Skeletal muscle cell (primary cell): Measurements from ENCODE around the gene RIOK1.
"Not testable (repeated sequence)": the region's sequence is repeated elsewhere in the genome, so short reads cannot be mapped to it uniquely, and the experiment has no call there.

Source experiments
- DNase-seq: peaks from one replicate; pipeline ENCODE4 v3.0.0-alpha.2; 2010; ENCODE audit warnings: low read depth
- H3K4me3 ChIP-seq: 2 replicates; pipeline ENCODE4 v1.5.1; 2011; ENCODE audit warnings: low read depth, mild to moderate bottlenecking, control low read depth, low read length, moderate library complexity

The RIOK1 gene

GRCh38 chr6:7434672-7435071 lies 45.1 kb downstream of the RIOK1 start:
- no peak overlapping the region for H3K4me3 ChIP-seq
- no peak for DNase-seq

DNA sequence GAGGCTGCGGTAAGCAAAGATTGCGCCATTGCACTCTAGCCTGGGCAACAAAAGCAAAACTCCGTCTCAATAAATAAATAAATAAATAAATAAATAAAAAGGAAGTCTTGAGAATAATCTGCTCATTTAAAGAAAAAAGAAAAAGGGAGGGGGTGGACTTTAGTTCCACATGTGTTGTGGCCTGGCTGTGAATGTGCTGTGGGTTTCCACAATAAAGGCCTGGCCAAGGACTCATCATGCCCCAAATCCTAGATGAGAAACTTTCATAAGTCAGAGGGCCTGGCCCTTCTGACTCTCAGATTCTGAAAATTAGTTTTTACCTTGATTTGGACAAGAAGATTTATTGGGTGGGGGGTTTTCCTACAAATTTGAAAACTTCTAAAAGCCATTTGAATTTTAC lies 48.4 kb downstream of the RIOK1 start:
- no peak for DNase-seq
- H3K4me3 ChIP-seq, result no peak overlapping the region

DNA sequence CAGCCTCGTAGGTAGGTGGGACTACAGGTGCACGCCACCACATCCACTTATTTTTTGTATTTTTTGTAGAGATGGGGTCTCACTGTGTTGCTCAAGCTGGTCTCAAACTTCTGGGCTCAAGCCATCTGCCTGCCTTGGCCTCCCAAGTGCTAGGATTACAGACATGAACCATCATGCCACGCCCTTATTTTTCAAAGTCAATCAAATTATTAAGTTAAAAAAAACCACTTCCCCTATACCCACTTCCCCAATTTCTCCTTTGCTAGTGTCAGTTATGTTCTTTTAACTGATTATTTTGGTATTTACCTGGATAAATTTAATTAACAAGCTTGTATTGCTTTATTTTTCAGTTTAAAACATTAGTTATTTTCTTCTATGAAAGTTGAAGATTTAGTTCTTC lies 49.6 kb downstream of the RIOK1 start:
- no peak for DNase-seq
- no peak overlapping the region for H3K4me3 ChIP-seq

DNA sequence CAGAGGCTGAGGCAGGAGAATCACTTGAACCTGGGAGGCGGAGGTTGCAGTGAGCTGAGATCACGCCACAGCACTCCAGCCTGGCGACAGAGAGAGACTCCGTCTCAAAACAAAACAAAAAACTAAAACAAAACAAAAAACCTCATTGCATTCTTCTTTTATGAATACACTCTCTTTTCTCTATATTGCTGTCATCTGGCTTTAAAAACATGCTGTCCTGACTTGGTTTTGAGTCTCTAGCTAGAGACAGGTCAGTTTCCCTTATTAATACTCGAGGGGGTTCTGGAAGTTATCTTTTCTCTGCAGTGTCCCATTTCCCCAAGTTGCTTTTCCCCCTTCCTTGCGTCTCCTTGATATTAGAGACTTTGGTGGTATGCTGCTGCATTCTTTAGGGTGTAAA lies 50.9 kb downstream of the RIOK1 start:
- DNase-seq, result no peak
- H3K4me3 ChIP-seq, result no peak overlapping the region

DNA sequence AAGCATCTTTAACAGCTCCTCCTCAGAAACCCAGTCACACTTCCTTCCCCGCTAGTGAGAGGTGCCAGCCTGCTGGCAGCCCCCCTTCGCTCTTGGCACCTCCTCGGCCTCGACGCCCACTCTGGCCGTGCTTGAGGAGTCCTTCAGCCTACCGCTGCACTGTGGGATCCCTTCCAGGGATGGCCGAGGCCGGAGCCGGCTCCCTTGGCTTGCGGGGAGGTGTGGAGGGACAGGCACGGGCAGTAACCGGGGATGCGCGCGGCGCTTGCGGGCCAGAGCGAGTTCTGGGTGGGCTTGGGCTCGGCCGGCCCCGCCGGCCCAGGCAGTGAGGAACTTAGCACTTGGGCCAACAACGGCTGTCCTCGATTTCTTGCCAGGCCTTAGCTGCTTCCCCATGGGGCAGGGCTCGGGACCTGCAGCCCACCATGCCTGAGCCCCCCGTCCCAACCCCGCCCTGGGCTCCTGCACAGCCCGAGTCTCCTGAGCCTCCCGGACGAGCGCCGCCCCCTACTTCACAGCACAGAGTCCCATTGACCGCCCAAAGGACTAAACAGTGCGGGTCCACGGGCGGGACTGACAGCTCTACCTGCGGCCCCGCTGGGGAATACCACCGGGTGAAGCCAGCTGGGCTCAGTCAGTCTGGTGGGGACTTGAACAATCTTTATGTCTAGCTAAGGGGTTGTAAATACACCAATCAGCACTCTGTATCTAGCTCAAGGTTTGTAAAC lies 51.6 kb downstream of the RIOK1 start:
- DNase-seq, result no peak
- no peak overlapping the region for H3K4me3 ChIP-seq

GRCh38 chr6:7442467-7442866 lies 52.9 kb downstream of the RIOK1 start:
- no peak for DNase-seq
- H3K4me3 ChIP-seq, result no peak overlapping the region

- DNase-seq, result peak; percentile 52
- H3K4me3 ChIP-seq, result no peak overlapping the region
These were observed 55.5 kb downstream of the RIOK1 start for GRCh38 chr6:7445101-7445500.

DNA sequence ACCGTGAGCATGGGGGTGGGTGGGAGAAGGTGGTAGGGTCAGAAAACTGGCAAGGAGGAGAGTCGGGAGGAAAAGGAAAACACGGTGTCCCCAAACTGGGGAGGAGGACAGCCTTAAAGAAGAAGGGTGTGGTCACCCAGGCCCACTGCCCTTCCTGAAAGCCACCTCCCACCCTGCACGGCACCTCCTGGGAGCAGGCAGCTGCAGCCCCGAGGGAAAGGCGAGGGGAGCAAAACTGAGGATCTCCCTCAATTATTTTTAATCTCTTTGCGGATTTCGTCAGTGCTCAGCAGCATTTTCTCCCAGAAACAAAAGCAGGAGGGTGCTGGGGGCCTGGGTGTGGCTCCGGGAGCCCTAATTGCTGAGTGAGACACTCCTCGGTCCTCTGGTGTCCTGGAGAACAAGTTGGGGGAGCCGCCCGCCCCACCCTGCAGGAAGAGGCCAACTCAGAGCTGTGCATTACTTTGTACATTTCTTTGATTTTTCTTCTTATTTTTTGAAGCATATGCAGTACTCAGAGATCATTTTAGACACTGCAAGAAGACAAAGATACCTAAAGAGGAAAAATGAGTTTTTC lies 56.4 kb downstream of the RIOK1 start:
- H3K4me3 ChIP-seq, result no peak overlapping the region
- no peak for DNase-seq

GRCh38 chr6:7446619-7447325 lies 57.2 kb downstream of the RIOK1 start:
- no peak overlapping the region for H3K4me3 ChIP-seq
- no peak for DNase-seq

DNA sequence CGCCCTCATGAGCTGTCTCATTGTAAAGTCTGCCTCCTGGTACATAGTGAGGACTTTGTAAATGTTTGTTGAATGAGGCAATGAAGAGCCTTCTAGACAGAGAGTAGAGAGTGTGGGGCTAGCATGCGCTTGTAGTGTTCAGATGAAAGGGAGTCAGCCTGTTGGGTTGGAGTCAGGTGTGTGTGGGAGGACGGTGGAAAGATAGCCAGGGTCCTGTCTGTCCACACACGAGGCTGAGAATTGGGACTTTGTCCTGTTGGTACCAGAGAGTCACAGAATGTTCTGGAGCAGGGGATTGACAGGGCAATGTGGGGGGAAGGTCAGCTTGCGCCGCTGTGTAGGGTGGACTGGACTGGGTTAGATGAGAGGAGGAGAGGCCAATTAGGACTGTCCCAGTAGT lies 58.6 kb downstream of the RIOK1 start:
- no peak overlapping the region for H3K4me3 ChIP-seq
- no peak for DNase-seq

DNA sequence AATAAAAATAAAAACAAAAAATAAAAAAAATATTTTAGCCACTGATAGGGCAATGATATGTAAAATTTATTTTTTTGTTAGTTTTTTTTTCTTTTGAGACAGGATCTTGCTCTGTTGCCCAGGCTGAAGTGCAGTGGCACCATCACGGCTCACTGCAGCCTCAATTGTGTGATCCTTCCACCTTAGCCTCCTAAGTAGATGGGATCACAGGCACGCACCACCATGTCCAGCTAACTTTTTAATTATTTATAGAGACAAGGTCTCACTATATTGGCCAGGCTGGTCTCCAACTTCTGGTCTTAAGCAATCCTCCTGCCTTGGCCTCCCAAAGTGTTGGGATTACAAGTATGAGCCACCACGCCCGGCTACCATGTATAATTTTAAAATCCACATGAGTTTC lies 59.4 kb downstream of the RIOK1 start:
- no peak overlapping the region for H3K4me3 ChIP-seq
- DNase-seq, result no peak

DNA sequence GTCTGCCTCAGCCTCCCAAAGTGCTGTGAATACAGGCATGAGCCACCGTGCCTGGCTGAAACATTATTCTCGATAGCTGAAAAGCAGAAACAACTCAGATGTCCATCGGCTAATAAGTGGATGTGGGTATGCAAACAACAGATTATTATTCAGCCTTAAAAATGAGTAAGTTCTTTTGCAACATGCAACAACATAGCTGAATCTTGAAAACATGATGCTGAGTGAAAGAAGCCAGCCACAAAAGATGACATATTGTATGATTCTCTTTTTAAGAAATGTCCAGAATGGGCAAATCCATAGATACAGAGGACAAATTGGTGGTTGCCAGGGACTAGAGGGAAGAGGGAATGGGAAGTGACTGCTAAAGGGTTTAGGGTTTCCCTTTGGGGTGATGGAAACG lies 61.7 kb downstream of the RIOK1 start:
- H3K4me3 ChIP-seq, result no peak overlapping the region
- DNase-seq, result no peak

DNA sequence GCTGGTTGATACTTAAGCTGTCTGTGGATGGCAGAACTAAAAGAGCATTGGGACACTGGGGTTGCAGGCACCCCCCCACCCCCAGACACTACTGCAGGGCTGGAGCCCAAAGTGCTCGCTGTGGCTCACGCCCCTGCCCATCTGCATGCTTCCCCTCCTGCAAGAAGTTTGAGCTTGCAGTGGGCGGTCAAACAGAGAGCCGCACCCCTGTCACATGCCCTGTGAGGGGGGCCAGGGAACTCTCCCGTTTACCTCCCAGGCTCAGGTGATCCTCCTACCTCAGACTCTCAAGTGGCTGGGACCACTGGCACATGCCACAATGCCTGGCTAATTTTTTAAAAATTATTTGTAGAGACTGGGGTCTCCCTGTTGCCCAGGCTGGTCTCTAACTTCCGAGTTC lies 63.3 kb downstream of the RIOK1 start:
- no peak overlapping the region for H3K4me3 ChIP-seq
- DNase-seq, result no peak

DNA sequence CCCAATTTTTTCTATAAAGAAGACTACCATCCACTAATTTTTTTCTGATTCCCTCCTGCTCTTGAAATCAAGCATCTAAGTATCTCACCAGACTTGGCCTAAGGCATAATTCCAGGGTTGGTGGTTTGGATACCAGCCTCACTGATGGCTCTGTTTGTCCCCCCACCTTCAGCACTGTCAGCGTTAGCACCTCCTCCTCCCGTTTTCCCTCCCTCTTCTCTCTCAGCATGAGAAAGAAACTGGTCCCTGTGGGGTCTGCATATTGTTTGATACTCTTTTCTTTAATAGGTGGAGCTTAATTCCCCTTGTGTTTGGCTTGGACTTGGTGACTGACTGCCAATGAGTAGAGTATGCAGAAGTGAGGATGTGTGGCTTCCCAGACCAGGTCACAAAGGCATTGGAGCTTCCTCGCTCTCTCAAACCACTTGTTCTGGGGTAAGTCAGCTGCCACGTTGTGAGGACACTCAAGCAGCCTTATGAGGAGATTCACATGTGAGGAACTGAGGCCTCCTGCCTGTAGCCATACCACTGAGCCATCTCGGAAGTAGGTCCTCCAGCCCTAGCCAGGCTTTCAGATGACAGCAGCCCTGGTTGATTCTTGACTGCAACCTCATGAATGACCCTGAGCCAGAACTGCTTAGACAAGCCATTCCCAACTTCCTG lies 65.2 kb downstream of the RIOK1 start:
- DNase-seq, result no peak
- H3K4me3 ChIP-seq, result no peak overlapping the region

GRCh38 chr6:7456302-7456701 lies 66.7 kb downstream of the RIOK1 start:
- not testable (repeated sequence) for DNase-seq, H3K4me3 ChIP-seq

DNA sequence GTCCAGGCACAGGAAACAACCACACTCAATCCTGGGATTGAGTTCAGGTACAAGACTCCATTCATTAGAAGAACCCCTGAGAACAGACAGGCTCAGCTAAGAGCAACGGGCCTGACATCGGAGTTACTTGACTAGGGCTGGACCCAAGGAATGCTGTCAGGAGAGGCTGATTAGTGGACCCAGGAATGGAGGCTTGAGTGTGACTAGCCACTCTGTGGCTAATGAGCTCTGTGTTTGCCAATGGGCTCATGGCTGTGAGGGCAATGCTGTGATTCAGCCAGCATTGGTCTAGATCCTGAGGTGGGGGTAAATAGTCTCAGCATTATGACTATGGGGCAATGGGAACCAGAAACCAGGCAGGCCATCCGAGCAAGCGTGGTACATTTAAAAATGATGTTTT lies 71.8 kb downstream of the RIOK1 start:
- H3K4me3 ChIP-seq, result no peak overlapping the region
- DNase-seq, result no peak

- no peak overlapping the region for H3K4me3 ChIP-seq
- peak; percentile 52 for DNase-seq
These were observed 74.2 kb downstream of the RIOK1 start for GRCh38 chr6:7463785-7464184.

DNA sequence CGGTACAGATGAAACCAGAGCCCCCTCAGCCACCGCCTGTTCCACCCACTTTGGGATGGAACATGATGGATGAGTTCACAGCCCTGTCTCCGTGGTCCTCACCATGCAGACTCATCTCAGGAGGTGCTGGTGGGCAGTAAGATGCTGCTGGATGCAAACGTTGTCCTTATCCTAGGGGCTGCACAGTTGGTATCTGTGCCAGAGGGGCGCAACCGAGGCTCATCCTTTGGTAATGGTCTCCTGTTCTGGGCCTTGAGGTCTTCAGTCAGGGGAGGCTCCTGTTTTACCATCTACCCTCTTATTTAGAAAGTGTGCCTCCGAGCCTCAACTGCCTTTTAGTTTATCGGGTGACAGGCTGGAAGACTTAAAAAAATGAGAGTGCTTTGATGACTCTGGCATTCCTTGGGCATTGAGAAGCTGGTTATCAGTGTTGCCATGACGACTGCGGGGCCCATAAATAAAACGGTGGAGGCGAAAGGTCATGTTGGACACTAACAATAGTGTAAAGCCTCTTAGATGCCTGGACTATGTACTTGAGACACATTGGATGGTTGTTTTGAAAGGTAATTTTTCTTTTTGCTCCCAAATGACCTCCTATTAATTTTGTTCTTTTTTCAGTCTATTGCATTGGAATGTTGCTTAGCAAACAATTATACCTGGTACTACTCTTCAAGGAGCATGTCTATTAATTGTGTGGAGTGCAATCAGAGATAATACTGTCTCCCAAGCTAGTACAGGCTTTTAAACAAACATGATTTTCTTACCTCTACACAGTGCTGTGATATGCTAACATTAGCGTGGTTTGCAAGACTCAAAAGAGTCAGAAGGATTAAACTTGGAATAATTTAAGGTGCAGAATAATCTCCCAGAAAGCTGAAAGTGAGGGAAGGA lies 77.6 kb downstream of the RIOK1 start:
- no peak overlapping the region for H3K4me3 ChIP-seq

More for the DNA sequence above, 77.6 kb downstream of the RIOK1 start:
- DNase-seq, result no peak
